NCI-H510A treated with DMSO at 0.1 percent for 48 hours (cell line): ENCODE results near the gene UNC5A.

Experiments used
- DNase-seq: peaks from one replicate; lab custom pipeline; 2025; lab: John Stamatoyannopoulos, UW

UNC5A gene

GRCh38 chr5:176846335-176847140 is 36.2 kb downstream of the UNC5A start:
- peak; percentile 12 for DNase-seq

DNA sequence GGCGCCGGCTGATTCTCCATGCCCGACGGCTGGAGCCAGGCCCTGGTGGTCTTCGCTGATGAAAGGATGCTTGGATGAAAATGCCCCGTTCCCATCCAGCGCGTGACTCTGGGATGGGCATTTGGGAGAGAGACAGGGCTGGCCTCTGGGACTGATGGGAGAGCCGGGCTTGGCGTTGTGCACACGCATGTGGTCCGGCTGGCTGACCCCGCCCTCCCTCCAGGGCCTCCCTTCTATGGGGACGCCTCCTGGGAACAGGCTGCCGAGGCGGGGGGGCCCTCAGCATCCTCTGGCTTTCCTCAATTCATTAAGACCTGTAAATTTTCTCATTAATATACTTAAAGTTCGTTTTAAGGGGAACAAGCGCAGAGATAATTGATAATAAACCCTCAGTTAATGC is 36.8 kb downstream of the UNC5A start:
- DNase-seq = no peak

GRCh38 chr5:176847726-176848290 is 37.4 kb downstream of the UNC5A start:
- no peak for DNase-seq

DNA sequence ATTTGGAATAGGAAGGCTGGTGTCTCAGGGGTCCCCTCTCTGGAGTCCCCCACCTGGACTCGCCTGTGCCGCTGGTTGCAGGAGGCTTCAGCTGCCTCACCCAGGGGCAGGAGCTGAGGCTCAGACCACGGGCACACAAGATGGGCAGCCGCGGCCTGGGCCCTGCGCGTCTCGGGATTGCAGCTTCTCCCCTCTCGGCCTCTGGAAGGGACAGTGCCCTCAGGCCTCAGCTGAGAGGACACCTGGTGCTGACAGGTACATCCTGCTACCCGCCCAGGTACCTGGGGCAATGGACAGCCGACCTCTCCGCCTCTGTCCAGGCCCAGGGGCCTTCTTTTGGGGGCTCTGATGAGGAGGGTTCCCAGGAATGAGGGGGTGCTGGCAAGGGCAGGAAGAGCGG is 38.3 kb downstream of the UNC5A start:
- DNase-seq = no peak

DNA sequence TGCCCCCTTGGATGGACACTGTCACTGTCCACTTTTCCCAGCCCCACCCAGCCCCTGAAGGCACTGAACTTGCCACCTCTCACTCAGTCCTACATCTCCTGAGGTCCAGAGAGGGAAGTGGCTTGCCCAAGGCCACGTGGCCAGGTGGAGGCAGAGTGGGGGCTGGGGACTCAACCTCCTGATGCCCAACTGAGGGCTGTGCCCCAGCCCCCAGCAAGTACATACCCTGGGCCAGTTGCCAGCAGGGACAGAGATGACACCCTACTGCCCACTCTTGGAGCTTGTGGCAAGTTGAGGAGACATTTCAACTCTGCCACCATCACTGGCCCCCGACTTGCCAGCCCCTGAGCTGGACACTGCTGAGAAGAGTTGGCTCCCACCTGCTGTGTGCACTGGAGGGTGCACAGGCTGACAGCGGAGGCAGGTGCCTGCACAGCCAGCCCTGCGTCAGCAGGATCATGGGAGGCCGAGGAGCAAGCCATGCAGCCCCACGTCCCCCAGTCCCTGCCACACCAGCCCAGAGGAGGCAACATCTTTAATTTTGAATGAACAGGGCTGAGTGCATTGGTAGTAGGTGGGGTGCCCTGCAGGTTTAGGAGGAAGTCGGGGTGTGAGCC is 39.4 kb downstream of the UNC5A start:
- no peak for DNase-seq

- no peak for DNase-seq
Observed at GRCh38 chr5:176850371-176851245, 40.2 kb downstream of the UNC5A start.

GRCh38 chr5:176851380-176851779 is 41.0 kb downstream of the UNC5A start:
- DNase-seq = no peak

- DNase-seq = peak; percentile 37
Observed at GRCh38 chr5:176851871-176852658, 41.7 kb downstream of the UNC5A start.

DNA sequence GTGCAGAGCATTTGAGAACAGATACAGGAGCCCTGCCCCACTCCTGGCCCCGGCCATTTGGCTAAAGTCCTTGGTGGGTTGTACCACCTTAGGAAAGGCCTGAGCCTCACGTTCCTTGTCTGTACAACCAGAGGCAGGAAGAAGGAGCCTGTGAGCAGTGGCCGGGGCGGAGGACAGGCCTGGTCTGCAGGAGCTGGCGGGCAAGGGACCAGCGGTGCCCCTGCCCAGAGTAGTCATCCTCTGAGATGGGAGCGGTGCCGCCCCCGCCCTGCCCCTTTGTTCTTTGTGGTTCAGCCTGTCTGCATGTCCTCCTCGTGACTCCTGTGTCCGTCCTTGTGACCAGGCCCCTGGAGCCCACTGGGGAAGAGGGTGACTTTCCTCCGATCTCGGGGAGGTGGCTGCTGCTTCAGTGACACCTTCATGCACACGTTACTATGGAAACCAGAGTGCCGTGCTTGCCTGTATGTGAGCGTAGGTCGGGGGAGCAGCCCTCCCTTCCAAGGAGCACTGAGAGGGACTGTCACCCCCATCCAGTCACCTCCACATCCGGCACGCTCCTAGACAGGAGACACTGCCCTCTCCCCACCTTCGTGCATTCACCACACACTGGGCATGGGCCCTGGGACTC is 42.9 kb downstream of the UNC5A start:
- no peak for DNase-seq

DNA sequence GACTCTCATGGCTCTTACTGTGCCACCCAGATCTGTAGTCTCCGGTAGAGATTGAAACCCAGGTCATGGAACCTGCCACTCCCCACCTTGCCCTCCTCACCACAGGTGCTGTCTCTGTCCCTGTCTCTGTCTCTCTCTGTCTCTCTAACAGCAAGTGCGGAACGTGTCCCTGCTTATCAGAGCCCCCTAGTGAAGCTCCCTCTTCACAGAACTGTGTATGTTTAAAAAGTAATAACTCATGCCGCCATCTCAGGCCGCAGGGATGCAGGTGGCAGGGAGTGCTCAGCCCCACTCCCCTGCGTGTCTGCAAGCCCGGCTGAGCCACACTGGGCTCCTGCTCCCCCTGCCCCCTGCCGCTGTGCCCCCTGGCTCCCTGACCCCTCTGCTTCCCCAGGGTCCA is 43.8 kb downstream of the UNC5A start:
- no peak for DNase-seq

DNA sequence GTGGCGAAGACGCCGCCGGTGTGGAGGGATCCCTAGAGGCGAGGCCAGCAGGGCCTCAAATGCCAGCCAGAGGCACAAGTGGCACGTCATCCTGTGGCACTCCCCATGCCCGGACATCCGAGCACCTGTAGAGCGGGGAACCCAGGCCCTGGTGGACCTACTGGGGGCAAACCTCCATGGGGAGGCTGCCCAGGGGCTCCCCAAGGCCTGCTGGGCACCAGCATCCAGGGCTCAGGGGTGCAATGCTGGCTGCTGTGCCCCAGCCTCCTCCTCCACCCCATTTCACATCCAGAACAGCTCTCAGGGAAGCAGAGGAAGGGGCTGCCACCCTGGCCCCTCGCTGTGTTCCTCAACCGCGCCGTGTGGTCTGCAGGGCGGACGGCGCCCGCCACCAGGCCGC is 45.2 kb downstream of the UNC5A start:
- no peak for DNase-seq

DNA sequence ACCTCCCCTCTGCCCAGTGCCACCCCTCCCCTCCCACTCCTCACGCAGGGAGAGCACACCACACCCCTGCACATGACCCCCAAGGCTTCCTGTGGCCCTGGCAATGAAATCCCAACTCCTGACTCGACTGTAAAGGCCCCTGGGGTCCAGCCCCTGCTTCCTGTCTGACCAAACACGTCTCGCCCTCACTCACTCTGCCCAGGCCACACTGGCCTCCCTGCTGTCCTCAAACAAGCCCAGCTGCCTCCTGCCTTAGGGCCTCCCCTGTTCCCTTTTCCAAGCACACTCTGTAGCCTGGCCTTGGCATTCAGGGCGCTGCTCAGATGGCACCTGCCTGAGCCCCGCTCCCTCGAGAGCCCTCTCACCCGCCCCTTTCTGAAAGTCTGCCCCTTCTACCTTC is 46.4 kb downstream of the UNC5A start:
- DNase-seq = no peak

DNA sequence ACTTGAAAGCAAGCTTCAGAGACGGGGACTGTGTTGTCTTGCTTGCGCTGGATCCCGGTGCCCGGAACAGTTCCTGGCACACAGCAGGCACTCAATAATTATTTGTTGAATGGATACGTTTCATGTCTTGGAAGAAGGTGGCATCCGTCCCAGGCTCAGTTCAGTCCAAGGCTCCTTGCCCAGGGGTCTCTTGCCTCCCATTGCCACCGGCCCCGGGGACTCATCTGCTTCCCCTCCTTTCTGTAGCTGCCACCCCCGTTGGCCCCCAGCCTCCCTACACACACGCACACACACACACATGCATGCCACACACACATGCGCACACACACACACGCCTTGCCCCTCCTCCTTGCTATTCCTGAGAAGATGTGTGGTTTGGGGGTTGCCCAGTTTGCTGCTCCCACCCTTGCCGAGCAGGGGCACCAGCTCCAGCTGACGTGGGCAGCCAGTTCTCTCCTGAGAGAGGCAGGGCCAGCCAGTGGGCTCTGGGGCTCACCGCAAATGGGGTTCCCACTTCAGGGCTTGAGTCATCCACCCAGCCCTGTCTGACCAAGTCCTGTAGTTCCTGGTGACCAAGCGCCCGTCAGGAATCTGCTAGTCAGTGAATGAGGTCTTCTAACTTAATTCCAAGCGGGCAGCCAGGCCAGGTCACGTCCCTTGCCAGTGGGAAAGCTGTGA is 47.0 kb downstream of the UNC5A start:
- DNase-seq = no peak

- DNase-seq = no peak
Observed at GRCh38 chr5:176857894-176858273, 47.5 kb downstream of the UNC5A start.

- DNase-seq = no peak
Observed at GRCh38 chr5:176859916-176860315, 49.6 kb downstream of the UNC5A start.

- DNase-seq = no peak
Observed at GRCh38 chr5:176860381-176860780, 50.0 kb downstream of the UNC5A start.

GRCh38 chr5:176861276-176861675 is 50.9 kb downstream of the UNC5A start:
- DNase-seq = no peak

- no peak for DNase-seq
Observed at GRCh38 chr5:176862330-176862995, 52.1 kb downstream of the UNC5A start.

GRCh38 chr5:176863041-176863764 is 52.8 kb downstream of the UNC5A start:
- DNase-seq = no peak

DNA sequence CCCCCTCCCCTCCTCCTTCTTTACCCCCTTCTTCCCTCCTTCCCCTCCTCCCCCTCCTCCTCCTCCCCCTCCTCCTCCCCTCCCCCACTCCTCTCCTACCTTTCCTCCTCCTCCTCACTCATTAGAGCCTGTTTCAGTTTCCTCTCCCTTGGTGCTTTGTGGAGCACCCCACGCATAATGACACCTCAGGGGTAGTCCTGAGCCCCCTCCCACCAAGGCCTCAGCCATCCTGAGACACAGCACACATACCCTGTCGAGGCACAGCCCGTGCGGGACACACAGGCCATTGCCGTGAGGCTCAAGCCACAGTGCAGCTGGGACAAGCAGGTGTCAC is 53.4 kb downstream of the UNC5A start:
- no peak for DNase-seq
